Astrocyte of the spinal cord (primary cell): ENCODE data around the gene LRRC32.

ENCODE experiments used
- DNase-seq: peaks from one replicate; pipeline ENCODE4 v3.0.0; 2011; ENCODE audit warnings: low read depth, low spot score
- H3K4me3 ChIP-seq: 2 replicates; pipeline ENCODE4 v1.5.1; 2011; ENCODE audit warnings: low read depth, mild to moderate bottlenecking, low read length, moderate library complexity
- CTCF ChIP-seq: IDR thresholded peaks from 2 replicates; pipeline ENCODE4 v1.5.1; 2012; ENCODE audit warnings: low read depth, mild to moderate bottlenecking, low read length, inconsistent platforms
- in situ Hi-C: cut with HindIII; loops from 2 replicates; pipeline ENCODE4 v1.10.0; 2017; ENCODE audit warnings: low sequenced_read_pairs

The LRRC32 gene

GRCh38 chr11:76637491-76638269, 32.9 kb downstream of the LRRC32 start:
- in situ Hi-C loops, result no loop called here
- no peak overlapping the region for H3K4me3 ChIP-seq
- no peak for DNase-seq
- no peak for TF ChIP-seq CTCF

- no peak for DNase-seq
- in situ Hi-C loops, result no loop called here
- no peak for TF ChIP-seq CTCF
These were observed 33.6 kb downstream of the LRRC32 start for GRCh38 chr11:76636826-76637460.

GRCh38 chr11:76635991-76636738, 34.4 kb downstream of the LRRC32 start:
- no peak for DNase-seq
- H3K4me3 ChIP-seq, result no peak overlapping the region
- in situ Hi-C loops, result no loop called here
- no peak for TF ChIP-seq CTCF

More at GRCh38 chr11:76636826-76637460, 33.6 kb downstream of the LRRC32 start:
- H3K4me3 ChIP-seq, result no peak overlapping the region

- in situ Hi-C loops, result no loop called here
- H3K4me3 ChIP-seq, result no peak overlapping the region
- no peak for TF ChIP-seq CTCF
- DNase-seq, result no peak
These were observed 35.7 kb downstream of the LRRC32 start for GRCh38 chr11:76634886-76635285.

GRCh38 chr11:76632492-76632891, 38.1 kb downstream of the LRRC32 start:
- TF ChIP-seq CTCF, result no peak
- no peak for DNase-seq
- H3K4me3 ChIP-seq, result no peak overlapping the region
- in situ Hi-C loops, result no loop called here

GRCh38 chr11:76631566-76632308, 38.8 kb downstream of the LRRC32 start:
- no peak overlapping the region for H3K4me3 ChIP-seq
- no peak for DNase-seq
- in situ Hi-C loops, result no loop called here
- TF ChIP-seq CTCF, result no peak
